Calu3 (cell line): ENCODE results near the gene MAP7. TPM values are rescaled to one million over a fixed set of nuclear protein-coding genes. Genes with fewer than 3 reads are reported as not detected.
"Not testable (repeated sequence)": the region's sequence is repeated elsewhere in the genome, so short reads cannot be mapped to it uniquely, and the experiment has no call there.

Source experiments
- BruUV-seq: library from RNA; stranded (reverse); fragments of 400-500 nt; replicated peaks from 2 replicates; lab custom pipeline; 2021; lab: Mats Ljungman, UMichigan
- CTCF ChIA-PET: fragments of 300-600 bp; sonication (Branson Sonifier 250); formaldehyde crosslinking; loops from one replicate; lab custom pipeline; 2022; ENCODE audit warnings: antibody characterized with exemption; lab: Charles Lee
- DNase-seq: peaks from one replicate; pipeline ENCODE4 v3.0.0; 2022
- H3K27ac Mint-ChIP-seq: one replicate; pipeline ENCODE4 v1.8.0; 2022; ENCODE audit warnings: mixed read lengths; ENCODE audit not compliant: unreplicated experiment
- H3K27me3 Mint-ChIP-seq: one replicate; pipeline ENCODE4 v1.8.0; 2022; ENCODE audit warnings: mixed read lengths; ENCODE audit not compliant: unreplicated experiment
- H3K36me3 Mint-ChIP-seq: one replicate; pipeline ENCODE4 v1.8.0; 2022; ENCODE audit warnings: mild to moderate bottlenecking, moderate library complexity, mixed read lengths; ENCODE audit not compliant: insufficient read depth, unreplicated experiment
- H3K4me1 Mint-ChIP-seq: one replicate; pipeline ENCODE4 v1.8.0; 2022; ENCODE audit warnings: mild to moderate bottlenecking, low read depth, mixed read lengths; ENCODE audit not compliant: unreplicated experiment
- H3K4me3 Mint-ChIP-seq: one replicate; pipeline ENCODE4 v1.8.0; 2022; ENCODE audit warnings: mild to moderate bottlenecking, low read depth, moderate library complexity, mixed read lengths; ENCODE audit not compliant: unreplicated experiment
- H3K9me3 Mint-ChIP-seq: one replicate; pipeline ENCODE4 v1.8.0; 2022; ENCODE audit warnings: low read depth, mixed read lengths; ENCODE audit not compliant: unreplicated experiment
- intact Hi-C: fragments of 100-400 bp; cut with micrococcal nuclease; formaldehyde crosslinking; loops from one replicate; pipeline ENCODE4 v1.10.0; 2022; ENCODE audit not compliant: unreplicated experiment
- total RNA-seq: library from RNA; stranded (reverse); gene quantifications from 2 replicates; pipeline ENCODE4 v1.2.3, GENCODE V29; 2022
- TF ChIP-seq, protein P1 (sequence below): fragments of 200-600 bp; IDR thresholded peaks from one replicate; pipeline ENCODE4 v1.8.0; 2022; ENCODE audit warnings: antibody characterized with exemption; ENCODE audit not compliant: unreplicated experiment

Gene MAP7
- total RNA-seq, 1 experiment from 2014 or later: 30.1 TPM

DNA sequence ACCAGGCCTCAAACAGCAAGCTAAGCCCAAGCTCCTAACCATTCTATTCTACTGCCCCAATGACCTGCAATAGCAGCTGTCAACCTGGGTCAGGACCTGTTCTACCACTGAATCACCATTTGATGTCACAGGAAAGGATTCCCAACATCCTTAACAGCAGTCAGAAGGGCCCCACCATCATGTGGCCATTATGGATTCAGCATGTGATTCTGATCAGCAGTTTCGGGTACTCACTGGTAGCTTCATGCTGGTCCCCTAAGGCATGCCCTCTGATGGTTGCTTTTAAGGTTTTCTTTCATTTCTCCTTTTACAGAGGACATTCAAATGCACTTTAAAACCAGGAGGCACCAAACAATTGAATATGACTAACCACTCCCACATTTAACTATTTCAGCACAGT lies 37.3 kb upstream of the MAP7 start:
- no peak for DNase-seq
- Mint-ChIP-seq H3K27ac (no peak overlapping the region), H3K4me3 (no peak overlapping the region), H3K27me3 (no peaks in the 10 kb centered on the region), H3K36me3 (peaks cover 24% of the 10 kb centered on the region), H3K9me3 (no peaks in the 10 kb centered on the region), H3K4me1 (no peaks in the 10 kb centered on the region)
- no TSS peak for BruUV-seq
- intact Hi-C loops: no loop called here
- CTCF ChIA-PET: no interaction called here
- TF ChIP-seq, protein P1, sequence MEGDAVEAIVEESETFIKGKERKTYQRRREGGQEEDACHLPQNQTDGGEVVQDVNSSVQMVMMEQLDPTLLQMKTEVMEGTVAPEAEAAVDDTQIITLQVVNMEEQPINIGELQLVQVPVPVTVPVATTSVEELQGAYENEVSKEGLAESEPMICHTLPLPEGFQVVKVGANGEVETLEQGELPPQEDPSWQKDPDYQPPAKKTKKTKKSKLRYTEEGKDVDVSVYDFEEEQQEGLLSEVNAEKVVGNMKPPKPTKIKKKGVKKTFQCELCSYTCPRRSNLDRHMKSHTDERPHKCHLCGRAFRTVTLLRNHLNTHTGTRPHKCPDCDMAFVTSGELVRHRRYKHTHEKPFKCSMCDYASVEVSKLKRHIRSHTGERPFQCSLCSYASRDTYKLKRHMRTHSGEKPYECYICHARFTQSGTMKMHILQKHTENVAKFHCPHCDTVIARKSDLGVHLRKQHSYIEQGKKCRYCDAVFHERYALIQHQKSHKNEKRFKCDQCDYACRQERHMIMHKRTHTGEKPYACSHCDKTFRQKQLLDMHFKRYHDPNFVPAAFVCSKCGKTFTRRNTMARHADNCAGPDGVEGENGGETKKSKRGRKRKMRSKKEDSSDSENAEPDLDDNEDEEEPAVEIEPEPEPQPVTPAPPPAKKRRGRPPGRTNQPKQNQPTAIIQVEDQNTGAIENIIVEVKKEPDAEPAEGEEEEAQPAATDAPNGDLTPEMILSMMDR: no peak

DNA sequence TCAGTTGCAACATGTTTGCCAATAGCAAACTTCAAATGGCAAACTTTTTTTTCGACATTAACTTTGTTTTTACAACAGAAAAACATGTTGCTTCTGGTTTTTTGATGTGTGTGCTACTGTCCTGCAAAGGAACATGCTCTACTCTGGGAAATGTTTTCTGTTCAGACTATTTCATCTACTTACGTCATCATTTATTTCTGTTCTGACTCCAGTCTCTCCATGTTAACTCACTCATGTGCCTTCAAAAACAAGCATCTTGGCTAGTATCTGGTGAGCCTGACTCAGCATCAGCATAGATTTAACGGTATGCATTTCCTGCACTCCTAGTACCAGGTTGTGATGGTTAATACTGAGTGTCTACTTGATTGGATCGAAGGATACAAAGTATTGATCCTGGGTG lies 36.1 kb upstream of the MAP7 start:
- DNase-seq: no peak
- no peaks in the 10 kb centered on the region for H3K4me1 Mint-ChIP-seq
- intact Hi-C loops: no loop called here
- TF ChIP-seq, protein P1: no peak
- no peak overlapping the region for H3K27ac Mint-ChIP-seq
- no TSS peak for BruUV-seq
- no peak overlapping the region for H3K4me3 Mint-ChIP-seq
- H3K9me3 Mint-ChIP-seq: no peaks in the 10 kb centered on the region
- CTCF ChIA-PET: no interaction called here
- H3K36me3 Mint-ChIP-seq: peaks cover 23% of the 10 kb centered on the region
- no peaks in the 10 kb centered on the region for H3K27me3 Mint-ChIP-seq

DNA sequence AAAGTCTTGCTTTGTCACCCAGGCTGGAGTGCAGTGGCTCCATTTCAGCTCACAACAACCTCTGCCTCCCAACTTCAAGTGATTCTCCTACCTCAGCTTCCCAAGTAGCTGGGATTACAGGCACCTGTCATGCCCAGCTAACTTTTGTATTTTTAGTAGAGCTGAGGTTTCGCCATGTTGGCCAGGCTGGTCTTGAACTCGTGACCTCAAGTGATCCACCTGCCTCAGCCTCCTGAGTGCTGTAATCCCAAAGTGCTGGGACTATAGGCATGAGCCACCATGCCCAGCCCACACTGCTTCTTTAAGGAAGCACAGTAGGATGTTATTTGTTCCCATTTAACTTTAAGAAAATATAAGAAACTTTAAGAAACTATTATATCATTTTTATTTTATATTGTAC lies 35.3 kb upstream of the MAP7 start:
- H3K4me1 Mint-ChIP-seq, DNase-seq, H3K27ac Mint-ChIP-seq, BruUV-seq, H3K9me3 Mint-ChIP-seq, H3K4me3 Mint-ChIP-seq, H3K27me3 Mint-ChIP-seq, intact Hi-C loops: not testable (repeated sequence)
- peaks cover 17% of the 10 kb centered on the region for H3K36me3 Mint-ChIP-seq
- CTCF ChIA-PET: interaction anchor here (0.7 kb wide), 1 partner anchor 22 kb away, joined by 4 read pairs; no protein-coding TSS in a partner anchor

DNA sequence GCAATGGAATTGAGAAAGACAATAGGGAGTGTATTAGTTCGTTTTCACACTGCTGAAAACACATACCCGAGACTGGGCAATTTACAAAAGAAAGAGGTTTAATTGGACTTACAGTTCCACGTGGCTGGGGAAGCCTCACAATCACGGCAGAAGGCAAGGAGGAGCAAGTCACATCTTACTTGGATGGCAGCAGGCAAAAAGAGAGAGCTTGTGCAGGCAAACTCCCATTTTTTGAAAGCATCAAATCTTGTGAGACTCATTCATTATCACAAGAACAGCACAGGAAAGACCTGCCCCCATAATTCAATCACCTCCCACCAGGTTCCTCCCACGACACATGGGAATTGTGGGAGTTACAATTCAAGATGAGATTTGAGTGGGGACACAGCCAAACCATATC lies 34.1 kb upstream of the MAP7 start:
- CTCF ChIA-PET, H3K4me3 Mint-ChIP-seq, BruUV-seq, H3K27me3 Mint-ChIP-seq, DNase-seq, H3K4me1 Mint-ChIP-seq, intact Hi-C loops, H3K9me3 Mint-ChIP-seq, H3K27ac Mint-ChIP-seq: not testable (repeated sequence)
- peaks cover 22% of the 10 kb centered on the region for H3K36me3 Mint-ChIP-seq

DNA sequence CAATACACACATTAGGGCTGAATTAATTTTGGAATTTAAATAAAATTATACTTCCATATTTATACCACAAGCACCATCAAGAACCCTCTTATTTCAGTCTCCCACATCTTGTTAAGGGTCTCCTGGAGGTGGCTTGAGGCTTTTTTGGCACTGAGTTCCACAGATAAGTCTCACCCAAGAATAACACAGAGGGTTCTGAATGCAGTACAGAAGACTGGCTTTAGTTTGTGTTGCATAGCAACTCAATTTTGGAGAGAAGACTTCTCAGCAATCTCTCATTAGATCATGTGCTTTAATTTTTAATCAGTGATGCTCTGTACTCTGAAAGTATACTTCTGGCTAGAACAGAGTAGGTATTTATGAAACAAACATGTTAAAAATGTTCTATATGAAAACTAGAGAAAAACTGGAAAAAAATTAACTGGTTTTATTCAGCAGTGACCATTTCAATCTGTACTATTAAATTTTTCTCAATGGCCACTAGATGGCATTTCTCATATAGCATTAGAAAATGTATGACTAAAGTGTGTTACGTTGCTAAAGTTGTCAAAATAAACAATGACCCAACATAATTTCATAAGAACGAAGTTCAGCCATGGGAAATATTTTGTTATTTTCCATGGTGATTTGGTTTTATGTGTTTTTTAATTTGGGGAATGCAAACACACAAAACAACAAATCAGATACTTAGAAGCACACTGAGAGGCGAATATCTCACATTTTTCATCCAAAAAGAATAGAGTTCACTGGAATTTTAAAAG lies 32.7 kb upstream of the MAP7 start:
- H3K9me3 Mint-ChIP-seq: no peaks in the 10 kb centered on the region
- intact Hi-C loops: loop anchor here (2.0 kb wide), 1 partner anchor 210 kb away; the partner anchor contains the start of gene MAP3K5
- H3K4me3 Mint-ChIP-seq: no peak overlapping the region
- peaks cover 14% of the 10 kb centered on the region for H3K36me3 Mint-ChIP-seq
- H3K4me1 Mint-ChIP-seq: no peaks in the 10 kb centered on the region
- no peak for DNase-seq
- peak overlapping the region; percentile 66 for H3K27ac Mint-ChIP-seq
- CTCF ChIA-PET: no interaction called here
- no peaks in the 10 kb centered on the region for H3K27me3 Mint-ChIP-seq
- TF ChIP-seq, protein P1: no peak
- no TSS peak for BruUV-seq
